Measurements from ENCODE around the gene ATP11B.

The ATP11B gene

GRCh38 chr3:182792901-182793662 lies at the start of gene ATP11B:
Gene ATP11B, plus strand, starts transcription at chr3:182793504. Its CDS starts 256 bp downstream, at chr3:182793760.
- peak within 1 kb of the TSS; percentile 98 for H3K4me3 ChIP-seq (ENCODE audit: low read depth, low read length)
- H3K27me3 ChIP-seq (ENCODE audit: control insufficient read depth, insufficient read depth, low read length) = peaks cover 33% of the 10 kb centered on the region
- no peaks in the 10 kb centered on the region for H3K9me3 ChIP-seq (ENCODE audit: control insufficient read depth, insufficient read depth, low read depth, low read length)
- no peaks in the 10 kb centered on the region for H3K36me3 ChIP-seq (ENCODE audit: control insufficient read depth, insufficient read depth, low read length)
- peak within 1 kb of the TSS; percentile 81 for H3K9ac ChIP-seq (ENCODE audit: low read length)
- peaks cover 10% of the 10 kb centered on the region for H3K4me1 ChIP-seq (ENCODE audit: control insufficient read depth, insufficient read depth, low read length)
- no peak within 1 kb of the TSS for H3K27ac ChIP-seq (ENCODE audit: low read depth, low read length)

GRCh38 chr3:182746959-182747358 lies 46.3 kb upstream of the ATP11B start:
- no peaks in the 10 kb centered on the region for H3K4me1 ChIP-seq (ENCODE audit: control insufficient read depth, insufficient read depth, low read length)
- H3K27ac ChIP-seq (ENCODE audit: low read depth, low read length) = no peak overlapping the region
- no peaks in the 10 kb centered on the region for H3K27me3 ChIP-seq (ENCODE audit: control insufficient read depth, insufficient read depth, low read length)
- H3K4me3 ChIP-seq (ENCODE audit: low read depth, low read length) = no peak overlapping the region
- H3K9me3 ChIP-seq (ENCODE audit: control insufficient read depth, insufficient read depth, low read depth, low read length) = 0 out of 2 replicates have a peak, but pooled peaks cover under 1% of the 10 kb centered on the region
- no peaks in the 10 kb centered on the region for H3K36me3 ChIP-seq (ENCODE audit: control insufficient read depth, insufficient read depth, low read length)
- no peak overlapping the region for H3K9ac ChIP-seq (ENCODE audit: low read length)

GRCh38 chr3:182755308-182755707 lies 38.0 kb upstream of the ATP11B start:
- Histone ChIP-seq H3K9me3 (ENCODE audit: control insufficient read depth, insufficient read depth, low read depth, low read length) (0 out of 2 replicates have a peak, but pooled peaks cover 3% of the 10 kb centered on the region), H3K27ac (ENCODE audit: low read depth, low read length) (no peak overlapping the region), H3K9ac (ENCODE audit: low read length) (no peak overlapping the region)

GRCh38 chr3:182755712-182756111 lies 37.6 kb upstream of the ATP11B start:
- Histone ChIP-seq H3K4me3 (ENCODE audit: low read depth, low read length) (no peak overlapping the region), H3K9ac (ENCODE audit: low read length) (no peak overlapping the region), H3K36me3 (ENCODE audit: control insufficient read depth, insufficient read depth, low read length) (no peaks in the 10 kb centered on the region), H3K27ac (ENCODE audit: low read depth, low read length) (no peak overlapping the region), H3K4me1 (ENCODE audit: control insufficient read depth, insufficient read depth, low read length) (no peaks in the 10 kb centered on the region), H3K27me3 (ENCODE audit: control insufficient read depth, insufficient read depth, low read length) (no peaks in the 10 kb centered on the region), H3K9me3 (ENCODE audit: control insufficient read depth, insufficient read depth, low read depth, low read length) (0 out of 2 replicates have a peak, but pooled peaks cover 3% of the 10 kb centered on the region)

More at GRCh38 chr3:182755308-182755707, 38.0 kb upstream of the ATP11B start:
- no peaks in the 10 kb centered on the region for H3K36me3 ChIP-seq (ENCODE audit: control insufficient read depth, insufficient read depth, low read length)
- no peak overlapping the region for H3K4me3 ChIP-seq (ENCODE audit: low read depth, low read length)
- no peaks in the 10 kb centered on the region for H3K27me3 ChIP-seq (ENCODE audit: control insufficient read depth, insufficient read depth, low read length)
- no peaks in the 10 kb centered on the region for H3K4me1 ChIP-seq (ENCODE audit: control insufficient read depth, insufficient read depth, low read length)

GRCh38 chr3:182760576-182761164 lies 32.6 kb upstream of the ATP11B start:
- no peaks in the 10 kb centered on the region for H3K4me1 ChIP-seq (ENCODE audit: control insufficient read depth, insufficient read depth, low read length)
- H3K27ac ChIP-seq (ENCODE audit: low read depth, low read length) = no peak overlapping the region
- H3K9ac ChIP-seq (ENCODE audit: low read length) = no peak overlapping the region
- H3K36me3 ChIP-seq (ENCODE audit: control insufficient read depth, insufficient read depth, low read length) = no peaks in the 10 kb centered on the region
- H3K27me3 ChIP-seq (ENCODE audit: control insufficient read depth, insufficient read depth, low read length) = no peaks in the 10 kb centered on the region
- no peaks in the 10 kb centered on the region for H3K9me3 ChIP-seq (ENCODE audit: control insufficient read depth, insufficient read depth, low read depth, low read length)
- no peak overlapping the region for H3K4me3 ChIP-seq (ENCODE audit: low read depth, low read length)

GRCh38 chr3:182763896-182764295 lies 29.4 kb upstream of the ATP11B start:
- Histone ChIP-seq H3K36me3 (ENCODE audit: control insufficient read depth, insufficient read depth, low read length) (no peaks in the 10 kb centered on the region), H3K9ac (ENCODE audit: low read length) (no peak overlapping the region), H3K27me3 (ENCODE audit: control insufficient read depth, insufficient read depth, low read length) (no peaks in the 10 kb centered on the region), H3K9me3 (ENCODE audit: control insufficient read depth, insufficient read depth, low read depth, low read length) (no peaks in the 10 kb centered on the region), H3K27ac (ENCODE audit: low read depth, low read length) (no peak overlapping the region), H3K4me3 (ENCODE audit: low read depth, low read length) (no peak overlapping the region), H3K4me1 (ENCODE audit: control insufficient read depth, insufficient read depth, low read length) (no peaks in the 10 kb centered on the region)

- H3K4me3 ChIP-seq (ENCODE audit: low read depth, low read length) = no peak overlapping the region
- H3K36me3 ChIP-seq (ENCODE audit: control insufficient read depth, insufficient read depth, low read length) = no peaks in the 10 kb centered on the region
- no peak overlapping the region for H3K9ac ChIP-seq (ENCODE audit: low read length)
- H3K9me3 ChIP-seq (ENCODE audit: control insufficient read depth, insufficient read depth, low read depth, low read length) = no peaks in the 10 kb centered on the region
- no peaks in the 10 kb centered on the region for H3K27me3 ChIP-seq (ENCODE audit: control insufficient read depth, insufficient read depth, low read length)
- H3K27ac ChIP-seq (ENCODE audit: low read depth, low read length) = no peak overlapping the region
- H3K4me1 ChIP-seq (ENCODE audit: control insufficient read depth, insufficient read depth, low read length) = no peaks in the 10 kb centered on the region
These were observed 28.0 kb upstream of the ATP11B start for GRCh38 chr3:182765287-182765686.

- Histone ChIP-seq H3K27ac (ENCODE audit: low read depth, low read length) (no peak overlapping the region), H3K9me3 (ENCODE audit: control insufficient read depth, insufficient read depth, low read depth, low read length) (no peaks in the 10 kb centered on the region), H3K36me3 (ENCODE audit: control insufficient read depth, insufficient read depth, low read length) (no peaks in the 10 kb centered on the region), H3K27me3 (ENCODE audit: control insufficient read depth, insufficient read depth, low read length) (no peaks in the 10 kb centered on the region), H3K9ac (ENCODE audit: low read length) (no peak overlapping the region), H3K4me1 (ENCODE audit: control insufficient read depth, insufficient read depth, low read length) (no peaks in the 10 kb centered on the region), H3K4me3 (ENCODE audit: low read depth, low read length) (no peak overlapping the region)
These were observed 27.2 kb upstream of the ATP11B start for GRCh38 chr3:182766099-182766498.

- H3K9me3 ChIP-seq (ENCODE audit: control insufficient read depth, insufficient read depth, low read depth, low read length) = no peaks in the 10 kb centered on the region
- no peak overlapping the region for H3K27ac ChIP-seq (ENCODE audit: low read depth, low read length)
- no peaks in the 10 kb centered on the region for H3K27me3 ChIP-seq (ENCODE audit: control insufficient read depth, insufficient read depth, low read length)
- H3K36me3 ChIP-seq (ENCODE audit: control insufficient read depth, insufficient read depth, low read length) = no peaks in the 10 kb centered on the region
- no peak overlapping the region for H3K4me3 ChIP-seq (ENCODE audit: low read depth, low read length)
- no peaks in the 10 kb centered on the region for H3K4me1 ChIP-seq (ENCODE audit: control insufficient read depth, insufficient read depth, low read length)
- H3K9ac ChIP-seq (ENCODE audit: low read length) = no peak overlapping the region
These were observed 24.9 kb upstream of the ATP11B start for GRCh38 chr3:182768413-182768812.

- no peaks in the 10 kb centered on the region for H3K9me3 ChIP-seq (ENCODE audit: control insufficient read depth, insufficient read depth, low read depth, low read length)
- H3K4me1 ChIP-seq (ENCODE audit: control insufficient read depth, insufficient read depth, low read length) = no peaks in the 10 kb centered on the region
- no peak overlapping the region for H3K4me3 ChIP-seq (ENCODE audit: low read depth, low read length)
- no peak overlapping the region for H3K9ac ChIP-seq (ENCODE audit: low read length)
- no peaks in the 10 kb centered on the region for H3K36me3 ChIP-seq (ENCODE audit: control insufficient read depth, insufficient read depth, low read length)
- no peak overlapping the region for H3K27ac ChIP-seq (ENCODE audit: low read depth, low read length)
- no peaks in the 10 kb centered on the region for H3K27me3 ChIP-seq (ENCODE audit: control insufficient read depth, insufficient read depth, low read length)
These were observed 23.6 kb upstream of the ATP11B start for GRCh38 chr3:182769673-182770072.

- Histone ChIP-seq H3K9ac (ENCODE audit: low read length) (no peak overlapping the region), H3K9me3 (ENCODE audit: control insufficient read depth, insufficient read depth, low read depth, low read length) (no peaks in the 10 kb centered on the region), H3K4me1 (ENCODE audit: control insufficient read depth, insufficient read depth, low read length) (no peaks in the 10 kb centered on the region), H3K4me3 (ENCODE audit: low read depth, low read length) (no peak overlapping the region), H3K27ac (ENCODE audit: low read depth, low read length) (no peak overlapping the region), H3K27me3 (ENCODE audit: control insufficient read depth, insufficient read depth, low read length) (no peaks in the 10 kb centered on the region), H3K36me3 (ENCODE audit: control insufficient read depth, insufficient read depth, low read length) (no peaks in the 10 kb centered on the region)
These were observed 11.2 kb upstream of the ATP11B start for GRCh38 chr3:182782149-182782548.

All from HUES6 (cell line).